Fibroblast of skin of abdomen (primary cell): ENCODE measurements around the gene AGMO.
A peak's percentile ranks its signal among the peaks of the same experiment; 100 is the strongest.

Experiments
- DNase-seq: peaks from one replicate; pipeline ENCODE4 v3.0.0-alpha.2; 2013

The AGMO gene

DNA sequence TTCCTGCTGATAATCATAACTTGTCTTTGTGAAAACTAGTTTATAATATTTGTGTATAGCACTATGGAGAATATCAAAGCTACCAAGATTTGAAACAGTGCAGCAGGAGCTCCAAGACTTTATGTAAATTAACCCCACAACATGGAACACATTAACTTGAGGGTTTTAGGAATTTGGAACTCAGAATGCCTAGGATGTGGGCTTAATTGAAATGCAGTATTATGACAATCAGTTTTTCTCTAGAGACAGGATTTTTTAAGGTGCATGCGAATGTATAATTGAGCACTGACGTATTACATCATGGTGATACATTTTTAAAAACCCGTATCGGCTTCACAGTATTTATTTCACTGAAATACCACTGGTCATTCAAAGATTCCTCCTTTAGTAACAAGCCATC is 346.2 kb downstream of the AGMO start:
- DNase-seq = peak; percentile 74

DNA sequence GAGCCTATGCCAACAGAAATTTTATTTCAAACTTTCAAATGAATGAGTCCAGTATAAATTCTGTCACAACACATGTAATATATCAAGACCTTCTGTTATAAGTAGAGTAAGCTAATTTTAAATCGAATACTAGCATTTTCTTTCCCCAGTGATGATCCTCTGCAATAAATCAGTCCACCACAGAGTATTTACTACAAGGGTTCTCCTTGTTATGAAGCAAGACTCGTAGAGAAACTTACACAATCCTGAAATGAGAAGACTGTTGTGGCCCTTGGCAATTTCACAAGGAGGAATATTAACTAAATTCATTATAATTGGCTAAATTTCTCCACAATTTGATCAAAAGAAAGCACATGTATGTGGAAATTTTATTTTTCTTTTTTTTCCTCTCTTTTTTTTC is 346.8 kb downstream of the AGMO start:
- DNase-seq = peak; percentile 67

- no peak for DNase-seq
Observed at GRCh38 chr7:15213093-15213492, 348.7 kb downstream of the AGMO start.

DNA sequence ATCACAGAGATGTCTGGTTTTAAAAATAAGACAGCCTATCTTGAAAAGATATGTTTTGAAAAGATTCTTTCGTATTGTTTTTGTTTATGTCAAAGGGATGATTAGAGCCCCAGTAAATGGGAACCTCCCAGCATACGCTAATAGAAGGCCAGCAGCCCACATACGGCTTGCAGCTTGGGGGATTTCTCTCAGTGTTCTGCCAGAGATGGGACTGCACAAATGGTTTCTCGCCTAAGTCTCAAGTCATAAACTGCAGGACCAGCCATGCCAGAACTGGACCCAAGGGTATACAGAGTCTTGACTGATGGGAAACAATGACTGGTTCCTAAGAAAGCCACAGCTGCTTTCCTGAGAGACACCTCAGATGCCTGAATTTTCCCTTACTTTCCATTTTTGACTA is 352.4 kb downstream of the AGMO start:
- DNase-seq = no peak

DNA sequence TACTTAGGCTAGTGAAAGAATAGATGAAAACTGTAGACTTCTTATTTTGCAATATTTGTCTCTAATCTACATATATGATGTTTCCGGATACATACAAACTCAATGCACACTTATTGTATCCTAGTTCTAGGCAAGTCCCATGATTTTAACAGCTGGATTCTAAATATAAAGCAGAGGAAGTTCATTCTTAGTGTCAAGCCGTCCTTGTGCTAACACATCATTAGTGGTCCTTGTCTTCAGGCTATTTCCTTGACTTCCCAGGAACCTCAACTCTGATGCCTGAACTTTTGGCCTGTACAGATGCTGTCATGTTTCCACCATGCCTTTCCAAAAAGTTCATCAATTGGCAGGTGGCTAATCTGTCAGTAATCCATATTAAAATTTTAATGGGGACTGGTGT is 357.4 kb downstream of the AGMO start:
- no peak for DNase-seq

DNA sequence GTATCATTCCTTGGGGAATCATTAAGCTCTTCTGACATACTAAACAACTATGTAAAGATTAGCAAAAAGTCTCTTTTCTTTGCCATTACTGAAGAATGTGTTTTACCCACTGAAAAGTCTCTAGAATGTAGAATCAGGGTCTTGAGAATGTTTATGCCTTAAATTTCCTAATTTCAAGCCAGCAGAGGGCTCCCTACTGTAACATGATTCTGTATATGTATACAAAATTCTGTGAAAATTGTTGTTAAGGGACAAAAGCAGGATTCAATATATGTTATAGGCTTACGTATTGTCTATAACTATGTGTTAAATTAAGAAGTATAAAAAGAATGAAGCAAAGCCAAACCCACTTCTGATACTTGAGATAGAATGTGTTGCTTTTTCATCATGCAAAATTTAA is 362.3 kb downstream of the AGMO start:
- peak; percentile 44 for DNase-seq

- peak; percentile 48 for DNase-seq
Observed at GRCh38 chr7:15197042-15197977, 364.5 kb downstream of the AGMO start.

GRCh38 chr7:15178065-15178464 is 383.8 kb downstream of the AGMO start:
- DNase-seq = peak; percentile 32

DNA sequence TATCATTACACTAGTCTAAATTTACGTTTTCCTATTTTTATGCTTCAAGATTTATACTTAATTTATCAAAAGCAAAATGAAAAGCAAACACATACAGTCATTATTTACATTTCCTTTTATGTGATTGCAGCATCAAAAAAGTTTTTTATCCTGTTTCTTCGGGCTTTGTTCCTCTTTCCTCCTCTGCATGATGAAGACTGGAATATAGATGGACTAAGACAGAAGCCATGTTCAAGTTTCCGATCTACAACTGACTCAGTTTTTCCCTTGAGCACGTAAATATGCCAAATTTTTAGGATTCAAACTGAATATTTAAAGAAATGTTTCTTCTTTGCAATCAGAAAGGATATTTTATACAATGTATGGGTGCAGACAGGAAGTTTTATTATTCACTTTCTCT is 385.7 kb downstream of the AGMO start:
- no peak for DNase-seq

GRCh38 chr7:15175152-15175551 is 386.7 kb downstream of the AGMO start:
- no peak for DNase-seq

DNA sequence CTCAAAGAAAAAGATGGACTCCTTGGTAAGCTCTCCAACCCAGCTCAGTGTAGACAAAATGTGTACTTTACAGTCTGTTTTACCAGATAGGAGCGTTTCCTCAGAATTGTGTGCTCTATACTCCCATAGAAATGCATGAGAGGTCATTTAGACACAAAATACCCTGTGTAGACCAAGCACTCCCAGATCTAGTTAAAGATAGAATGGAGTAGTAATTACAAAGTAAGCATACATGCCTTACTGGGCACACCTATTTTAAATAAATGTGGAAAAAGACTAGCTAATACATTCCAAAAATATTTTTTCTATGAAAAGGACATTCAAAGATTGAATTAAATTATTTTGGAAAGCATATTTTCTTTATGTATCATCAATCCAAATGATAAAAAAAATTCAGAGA is 387.3 kb downstream of the AGMO start:
- no peak for DNase-seq

- DNase-seq = peak; percentile 8
Observed at GRCh38 chr7:15168489-15168888, 393.3 kb downstream of the AGMO start.

DNA sequence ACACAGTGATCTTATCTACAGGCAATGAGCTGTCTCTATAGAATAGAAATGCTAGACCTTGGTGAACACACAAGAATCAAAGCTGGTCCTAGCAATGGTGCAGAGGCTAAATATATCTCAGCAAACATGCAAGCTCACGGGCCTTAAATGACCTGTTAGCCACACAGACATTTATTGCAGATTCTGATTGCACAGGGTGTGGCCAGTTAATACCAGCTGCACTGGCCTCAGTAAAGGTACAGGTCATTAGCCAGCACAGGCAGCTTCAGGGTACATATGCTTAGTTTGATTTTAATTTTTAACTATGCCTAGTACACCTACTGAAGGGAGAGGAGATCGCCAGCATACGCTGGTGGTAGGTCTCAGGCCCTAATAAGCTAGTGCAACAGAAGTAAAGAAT is 393.9 kb downstream of the AGMO start:
- DNase-seq = no peak

- peak; percentile 10 for DNase-seq
Observed at GRCh38 chr7:15166620-15167019, 395.2 kb downstream of the AGMO start.

- DNase-seq = no peak
Observed at GRCh38 chr7:15159261-15159660, 402.6 kb downstream of the AGMO start.

DNA sequence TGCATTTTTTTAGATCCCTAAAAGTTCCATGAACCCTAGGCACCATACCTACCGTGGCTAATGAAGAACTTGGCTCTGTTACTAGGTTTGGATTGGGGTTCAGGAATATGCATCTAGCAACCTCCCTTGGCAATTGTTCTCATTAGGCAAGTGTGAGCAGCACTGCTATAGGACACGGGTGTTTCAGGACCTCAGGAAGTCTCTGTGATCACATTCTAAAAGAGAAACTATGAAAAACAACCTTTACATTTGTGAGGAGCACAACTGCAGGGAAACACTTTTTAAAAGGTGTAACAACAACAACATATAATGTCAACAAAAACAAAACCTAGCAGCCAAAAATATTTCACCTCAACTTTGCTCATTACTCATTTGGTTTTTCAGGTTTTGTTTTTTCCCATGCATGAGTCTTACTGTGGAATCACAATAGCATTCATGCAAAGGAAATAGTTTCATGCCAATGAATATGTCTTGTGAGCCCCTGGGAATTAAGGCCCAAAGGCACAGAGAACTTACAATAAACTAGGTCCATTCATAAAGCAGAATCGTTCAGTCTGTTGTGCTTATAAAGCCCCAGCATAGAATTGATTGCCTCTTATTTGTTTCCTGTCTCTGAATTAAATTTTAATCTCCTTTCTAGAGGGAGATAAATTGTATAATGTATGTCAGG is 403.5 kb downstream of the AGMO start:
- DNase-seq = no peak
